ENCODE data around the gene NRP1.

NRP1 gene

GRCh38 chr10:33335801-33336581, 1.5 kb upstream of the NRP1 start:
- ATAC-seq (ENCODE audit: low read depth) (peak; percentile 29), DNase-seq (ENCODE audit: low spot score) (peak; percentile 65)
- peaks cover 12% of the 10 kb centered on the region for H3K4me1 ChIP-seq (ENCODE audit: insufficient read depth, poor library complexity, severe bottlenecking)
- peak overlapping the region; percentile 71 for H3K4me3 ChIP-seq (ENCODE audit: severe bottlenecking)
- TF ChIP-seq CTCF (IDR thresholded peaks at IDR 0.05; ENCODE audit: poor library complexity, severe bottlenecking): no peak
- H3K27me3 ChIP-seq (ENCODE audit: insufficient read depth, poor library complexity, severe bottlenecking): no peaks in the 10 kb centered on the region
- peaks cover 17% of the 10 kb centered on the region for H3K36me3 ChIP-seq (ENCODE audit: low read depth)
- H3K27ac ChIP-seq (ENCODE audit: poor library complexity, severe bottlenecking): peak overlapping the region; percentile 75
- no peaks in the 10 kb centered on the region for H3K9me3 ChIP-seq (ENCODE audit: severe bottlenecking)

DNA sequence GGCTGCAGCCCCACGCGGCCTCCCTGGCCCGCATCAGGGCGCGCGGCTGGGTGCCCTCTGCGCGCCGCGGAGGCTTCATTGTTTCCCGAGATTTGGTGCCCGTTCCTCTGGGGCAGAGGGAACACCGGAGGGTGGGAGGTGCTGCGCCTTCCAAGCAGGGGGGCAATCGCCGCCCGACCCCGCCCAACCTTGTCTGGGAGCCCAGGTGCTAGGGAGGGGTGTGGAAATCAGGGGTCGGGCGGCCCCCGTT, 1.0 kb upstream of the NRP1 start:
- ATAC-seq (ENCODE audit: low read depth) (no peak; the same call in 1 of the 3 replicates), DNase-seq (ENCODE audit: low spot score) (no peak)
- Histone ChIP-seq H3K36me3 (ENCODE audit: low read depth) (peaks cover 22% of the 10 kb centered on the region), H3K4me3 (ENCODE audit: severe bottlenecking) (peak overlapping the region; percentile 71), H3K27ac (ENCODE audit: poor library complexity, severe bottlenecking) (peak overlapping the region; percentile 75), H3K4me1 (ENCODE audit: insufficient read depth, poor library complexity, severe bottlenecking) (peaks cover 10% of the 10 kb centered on the region), H3K27me3 (ENCODE audit: insufficient read depth, poor library complexity, severe bottlenecking) (no peaks in the 10 kb centered on the region), H3K9me3 (ENCODE audit: severe bottlenecking) (no peaks in the 10 kb centered on the region)
- no peak for TF ChIP-seq CTCF (IDR thresholded peaks at IDR 0.05; ENCODE audit: poor library complexity, severe bottlenecking)

DNA sequence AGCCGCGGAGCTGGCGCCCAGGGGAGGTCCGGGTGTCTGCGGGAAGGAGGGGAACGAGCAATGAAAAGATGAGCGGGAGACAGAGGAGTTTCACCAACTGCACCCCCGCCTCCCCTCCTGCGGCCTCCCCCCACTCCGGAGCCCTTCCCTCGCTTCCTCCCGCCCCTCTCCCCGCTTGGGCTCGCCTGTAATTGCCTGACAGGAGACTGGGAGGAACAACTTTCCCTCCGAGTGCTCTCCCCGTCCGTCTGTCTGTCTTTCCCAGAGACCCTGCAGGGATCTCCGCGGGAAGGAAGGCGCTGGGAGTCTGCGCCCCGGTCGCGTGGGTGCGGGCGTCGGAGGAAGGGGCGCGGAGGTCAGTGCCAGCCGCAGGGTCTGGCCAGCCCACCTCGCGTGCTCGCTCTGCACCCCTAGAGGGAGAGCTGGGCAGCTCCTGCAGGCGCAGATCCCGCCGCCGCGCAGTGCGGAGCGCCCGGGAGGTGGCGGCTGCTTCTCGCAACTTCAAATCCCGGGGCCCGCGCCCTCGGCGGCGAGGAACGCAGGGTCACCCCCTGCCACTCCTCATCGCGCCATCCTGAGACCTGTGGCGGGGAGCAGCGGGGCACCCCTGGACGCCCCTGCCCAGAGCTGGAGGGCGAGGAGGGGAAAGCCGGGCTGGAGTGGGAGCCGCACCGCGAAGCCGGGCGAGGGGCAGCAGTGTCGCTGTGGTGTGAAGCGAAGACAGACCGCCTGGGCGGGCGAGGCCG, 511 bp upstream of the NRP1 start:
- peaks cover 12% of the 10 kb centered on the region for H3K4me1 ChIP-seq (ENCODE audit: insufficient read depth, poor library complexity, severe bottlenecking)
- no peaks in the 10 kb centered on the region for H3K27me3 ChIP-seq (ENCODE audit: insufficient read depth, poor library complexity, severe bottlenecking)
- ATAC-seq (ENCODE audit: low read depth) (peak; percentile 73), DNase-seq (ENCODE audit: low spot score) (peak; percentile 79)
- H3K4me3 ChIP-seq (ENCODE audit: severe bottlenecking): peak overlapping the region; percentile 71
- TF ChIP-seq CTCF (IDR thresholded peaks at IDR 0.05; ENCODE audit: poor library complexity, severe bottlenecking): peak; percentile 69
- H3K27ac ChIP-seq (ENCODE audit: poor library complexity, severe bottlenecking): peak overlapping the region; percentile 75
- H3K36me3 ChIP-seq (ENCODE audit: low read depth): peaks cover 27% of the 10 kb centered on the region
- H3K9me3 ChIP-seq (ENCODE audit: severe bottlenecking): no peaks in the 10 kb centered on the region

DNA sequence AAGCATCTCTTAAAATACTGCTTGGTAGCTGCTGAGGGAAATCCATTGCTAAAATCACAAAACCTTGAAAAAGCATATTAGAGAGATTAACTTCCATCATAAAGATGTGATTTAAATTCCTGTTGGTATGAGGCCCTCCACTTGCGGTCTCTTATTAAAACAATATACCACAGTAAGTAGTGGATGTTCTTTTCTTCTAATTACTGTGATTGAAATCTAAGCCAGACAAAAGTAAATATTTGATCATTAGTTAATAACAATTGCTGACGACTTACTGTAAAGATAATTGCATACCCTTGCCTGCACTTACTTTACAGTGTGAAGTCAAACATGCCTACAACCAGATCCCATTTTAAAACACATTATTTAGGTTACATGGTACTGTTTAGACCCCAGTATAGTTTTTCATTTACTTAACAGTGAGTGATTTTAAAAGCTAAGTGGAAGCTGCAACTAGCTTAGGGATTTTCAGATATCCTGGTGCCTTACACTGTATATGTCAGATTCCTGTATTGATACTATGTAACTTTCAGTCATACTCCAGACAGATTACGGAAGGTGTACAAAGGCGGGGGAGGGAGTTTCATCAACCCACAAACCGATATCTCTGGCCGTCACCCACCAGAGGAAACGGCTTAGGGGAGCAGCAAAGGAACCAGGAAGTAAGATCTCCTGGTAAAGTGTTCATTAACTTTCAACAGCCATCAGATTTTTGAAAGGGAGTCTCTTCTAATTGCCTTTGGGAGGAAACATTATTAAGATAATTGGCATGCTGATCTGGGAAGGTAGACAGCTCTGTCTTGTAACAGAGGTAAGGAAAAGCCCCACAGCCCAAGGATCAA, 986 bp downstream of the NRP1 start:
- peaks cover 42% of the 10 kb centered on the region for H3K36me3 ChIP-seq (ENCODE audit: low read depth)
- peak overlapping the region; percentile 71 for H3K4me3 ChIP-seq (ENCODE audit: severe bottlenecking)
- TF ChIP-seq CTCF (IDR thresholded peaks at IDR 0.05; ENCODE audit: poor library complexity, severe bottlenecking): no peak
- peak overlapping the region; percentile 75 for H3K27ac ChIP-seq (ENCODE audit: poor library complexity, severe bottlenecking)
- H3K4me1 ChIP-seq (ENCODE audit: insufficient read depth, poor library complexity, severe bottlenecking): peaks cover 19% of the 10 kb centered on the region
- no peaks in the 10 kb centered on the region for H3K27me3 ChIP-seq (ENCODE audit: insufficient read depth, poor library complexity, severe bottlenecking)
- DNase-seq (ENCODE audit: low spot score) (no peak), ATAC-seq (ENCODE audit: low read depth) (no peak)
- no peaks in the 10 kb centered on the region for H3K9me3 ChIP-seq (ENCODE audit: severe bottlenecking)
